WTC11 (cell line): ENCODE results near the gene GNRHR.

ENCODE experiments used
- ELF4 ChIP-seq: sonication (generic); formaldehyde crosslinking; IDR thresholded peaks from 2 replicates; pipeline ENCODE4 v1.8.1; 2022; ENCODE audit warnings: low read depth, mild to moderate bottlenecking, moderate library complexity, missing genetic modification reagents
- FOXK1 ChIP-seq: sonication (generic); formaldehyde crosslinking; IDR thresholded peaks from 2 replicates; pipeline ENCODE4 v1.8.0; 2022; ENCODE audit warnings: mild to moderate bottlenecking, moderate library complexity, missing genetic modification reagents
- FOXP1 ChIP-seq: sonication (generic); formaldehyde crosslinking; IDR thresholded peaks from 2 replicates; pipeline ENCODE4 v1.8.0; 2022; ENCODE audit warnings: missing genetic modification reagents, mild to moderate bottlenecking, moderate library complexity, borderline replicate concordance
- NR2C2 ChIP-seq: sonication (generic); formaldehyde crosslinking; IDR thresholded peaks from 2 replicates; pipeline ENCODE4 v1.8.0; 2022; ENCODE audit warnings: mild to moderate bottlenecking, missing genetic modification reagents
- TEAD4 ChIP-seq: sonication (generic); formaldehyde crosslinking; IDR thresholded peaks from 2 replicates; pipeline ENCODE4 v1.8.0; 2022; ENCODE audit warnings: mild to moderate bottlenecking, missing genetic modification reagents
- ZNF121 ChIP-seq: sonication (generic); formaldehyde crosslinking; IDR thresholded peaks from 2 replicates; pipeline ENCODE4 v1.8.0; 2023; ENCODE audit warnings: missing genetic modification reagents
- TF ChIP-seq, protein P1 (sequence below): sonication (generic); formaldehyde crosslinking; IDR thresholded peaks from 2 replicates; pipeline ENCODE4 v1.8.0; 2023; ENCODE audit warnings: missing genetic modification reagents
- TF ChIP-seq, protein P2 (sequence below): fragments of 200-600 bp; IDR thresholded peaks from 2 replicates; pipeline ENCODE4 v1.8.0; 2022; ENCODE audit warnings: antibody characterized with exemption
- TF ChIP-seq, protein P3 (sequence below): sonication (generic); formaldehyde crosslinking; IDR thresholded peaks from 2 replicates; pipeline ENCODE4 v1.8.1; 2022; ENCODE audit warnings: low read depth, missing genetic modification reagents, borderline replicate concordance

DNA sequence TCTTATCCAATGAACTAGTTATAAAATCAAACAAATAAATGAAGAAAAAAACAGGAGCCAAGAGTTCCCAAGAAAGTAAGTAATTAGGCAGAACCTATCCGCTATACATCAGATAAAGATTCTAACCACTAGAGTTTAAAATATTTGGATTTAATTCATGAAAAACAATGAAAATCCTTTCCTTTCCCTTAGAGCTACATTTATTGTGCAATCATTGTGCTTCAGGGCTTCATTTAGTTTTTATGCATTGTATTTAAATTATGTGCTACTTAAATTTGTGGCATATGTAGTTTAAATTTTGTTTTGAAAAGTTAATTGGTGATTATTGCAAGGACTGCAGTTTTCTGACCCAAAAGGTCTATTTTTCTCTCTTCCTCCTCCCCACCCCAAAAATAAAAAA lies 17.9 kb downstream of the GNRHR start:
- TF ChIP-seq ELF4 (CRISPR knock-in tag) (no peak), NR2C2 (no peak), FOXP1 (no peak), ZNF121 (CRISPR knock-in tag) (no peak), FOXK1 (CRISPR knock-in tag) (no peak), TEAD4 (no peak)
- TF ChIP-seq, protein P1, sequence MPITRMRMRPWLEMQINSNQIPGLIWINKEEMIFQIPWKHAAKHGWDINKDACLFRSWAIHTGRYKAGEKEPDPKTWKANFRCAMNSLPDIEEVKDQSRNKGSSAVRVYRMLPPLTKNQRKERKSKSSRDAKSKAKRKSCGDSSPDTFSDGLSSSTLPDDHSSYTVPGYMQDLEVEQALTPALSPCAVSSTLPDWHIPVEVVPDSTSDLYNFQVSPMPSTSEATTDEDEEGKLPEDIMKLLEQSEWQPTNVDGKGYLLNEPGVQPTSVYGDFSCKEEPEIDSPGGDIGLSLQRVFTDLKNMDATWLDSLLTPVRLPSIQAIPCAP (CRISPR knock-in tag): no peak
- TF ChIP-seq, protein P2, sequence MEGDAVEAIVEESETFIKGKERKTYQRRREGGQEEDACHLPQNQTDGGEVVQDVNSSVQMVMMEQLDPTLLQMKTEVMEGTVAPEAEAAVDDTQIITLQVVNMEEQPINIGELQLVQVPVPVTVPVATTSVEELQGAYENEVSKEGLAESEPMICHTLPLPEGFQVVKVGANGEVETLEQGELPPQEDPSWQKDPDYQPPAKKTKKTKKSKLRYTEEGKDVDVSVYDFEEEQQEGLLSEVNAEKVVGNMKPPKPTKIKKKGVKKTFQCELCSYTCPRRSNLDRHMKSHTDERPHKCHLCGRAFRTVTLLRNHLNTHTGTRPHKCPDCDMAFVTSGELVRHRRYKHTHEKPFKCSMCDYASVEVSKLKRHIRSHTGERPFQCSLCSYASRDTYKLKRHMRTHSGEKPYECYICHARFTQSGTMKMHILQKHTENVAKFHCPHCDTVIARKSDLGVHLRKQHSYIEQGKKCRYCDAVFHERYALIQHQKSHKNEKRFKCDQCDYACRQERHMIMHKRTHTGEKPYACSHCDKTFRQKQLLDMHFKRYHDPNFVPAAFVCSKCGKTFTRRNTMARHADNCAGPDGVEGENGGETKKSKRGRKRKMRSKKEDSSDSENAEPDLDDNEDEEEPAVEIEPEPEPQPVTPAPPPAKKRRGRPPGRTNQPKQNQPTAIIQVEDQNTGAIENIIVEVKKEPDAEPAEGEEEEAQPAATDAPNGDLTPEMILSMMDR: no peak
- TF ChIP-seq, protein P3, sequence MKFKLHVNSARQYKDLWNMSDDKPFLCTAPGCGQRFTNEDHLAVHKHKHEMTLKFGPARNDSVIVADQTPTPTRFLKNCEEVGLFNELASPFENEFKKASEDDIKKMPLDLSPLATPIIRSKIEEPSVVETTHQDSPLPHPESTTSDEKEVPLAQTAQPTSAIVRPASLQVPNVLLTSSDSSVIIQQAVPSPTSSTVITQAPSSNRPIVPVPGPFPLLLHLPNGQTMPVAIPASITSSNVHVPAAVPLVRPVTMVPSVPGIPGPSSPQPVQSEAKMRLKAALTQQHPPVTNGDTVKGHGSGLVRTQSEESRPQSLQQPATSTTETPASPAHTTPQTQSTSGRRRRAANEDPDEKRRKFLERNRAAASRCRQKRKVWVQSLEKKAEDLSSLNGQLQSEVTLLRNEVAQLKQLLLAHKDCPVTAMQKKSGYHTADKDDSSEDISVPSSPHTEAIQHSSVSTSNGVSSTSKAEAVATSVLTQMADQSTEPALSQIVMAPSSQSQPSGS: no peak
